A673 (cell line): ENCODE results near the gene SMAD5.

Experiments used
- EZH2 ChIP-seq: fragments of 200-600 bp; sonication (generic); IDR thresholded peaks from 2 replicates; pipeline ENCODE4 v1.6.1; 2017; ENCODE audit warnings: borderline replicate concordance, low read depth, mild to moderate bottlenecking, mixed read lengths, antibody characterized with exemption, low read length; ENCODE audit not compliant: poor library complexity, severe bottlenecking
- TF ChIP-seq, protein P1 (sequence below): fragments of 300-800, 200-600 bp; sonication (generic); conservative IDR thresholded peaks from 2 replicates; pipeline ENCODE4 v1.5.1; 2017; ENCODE audit warnings: low read depth, mild to moderate bottlenecking, antibody characterized with exemption, low read length, moderate library complexity, mixed read lengths

DNA sequence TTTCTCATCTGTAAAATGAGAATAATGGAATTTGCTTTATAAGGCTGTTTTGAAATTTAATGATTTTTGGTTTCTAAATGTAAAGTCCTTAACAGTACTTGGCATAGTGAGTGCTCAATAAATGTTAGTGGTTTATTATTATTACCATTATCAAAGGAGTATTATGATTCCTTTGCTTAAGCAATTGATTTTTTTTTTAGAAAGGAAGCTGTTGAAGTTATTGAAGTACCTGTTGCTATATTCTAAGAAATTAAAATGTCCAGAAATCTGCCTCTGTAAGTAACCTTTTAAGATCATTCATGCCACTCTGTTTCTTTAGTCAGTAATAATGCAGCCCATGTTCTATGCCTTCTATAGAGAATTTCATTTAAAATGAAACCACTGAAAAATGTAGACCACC lies 15.0 kb downstream of the SMAD5 start:
- TF ChIP-seq, protein P1, sequence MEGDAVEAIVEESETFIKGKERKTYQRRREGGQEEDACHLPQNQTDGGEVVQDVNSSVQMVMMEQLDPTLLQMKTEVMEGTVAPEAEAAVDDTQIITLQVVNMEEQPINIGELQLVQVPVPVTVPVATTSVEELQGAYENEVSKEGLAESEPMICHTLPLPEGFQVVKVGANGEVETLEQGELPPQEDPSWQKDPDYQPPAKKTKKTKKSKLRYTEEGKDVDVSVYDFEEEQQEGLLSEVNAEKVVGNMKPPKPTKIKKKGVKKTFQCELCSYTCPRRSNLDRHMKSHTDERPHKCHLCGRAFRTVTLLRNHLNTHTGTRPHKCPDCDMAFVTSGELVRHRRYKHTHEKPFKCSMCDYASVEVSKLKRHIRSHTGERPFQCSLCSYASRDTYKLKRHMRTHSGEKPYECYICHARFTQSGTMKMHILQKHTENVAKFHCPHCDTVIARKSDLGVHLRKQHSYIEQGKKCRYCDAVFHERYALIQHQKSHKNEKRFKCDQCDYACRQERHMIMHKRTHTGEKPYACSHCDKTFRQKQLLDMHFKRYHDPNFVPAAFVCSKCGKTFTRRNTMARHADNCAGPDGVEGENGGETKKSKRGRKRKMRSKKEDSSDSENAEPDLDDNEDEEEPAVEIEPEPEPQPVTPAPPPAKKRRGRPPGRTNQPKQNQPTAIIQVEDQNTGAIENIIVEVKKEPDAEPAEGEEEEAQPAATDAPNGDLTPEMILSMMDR: no peak
- no peak for TF ChIP-seq EZH2
